Measurements from ENCODE around the gene GET4. TPM values are rescaled to one million over a fixed set of nuclear protein-coding genes. Genes with fewer than 3 reads are reported as not detected.

The GET4 gene
- total and polyA plus RNA-seq, 2 donors from 2014 or later = 44.8 to 80.8 TPM

DNA sequence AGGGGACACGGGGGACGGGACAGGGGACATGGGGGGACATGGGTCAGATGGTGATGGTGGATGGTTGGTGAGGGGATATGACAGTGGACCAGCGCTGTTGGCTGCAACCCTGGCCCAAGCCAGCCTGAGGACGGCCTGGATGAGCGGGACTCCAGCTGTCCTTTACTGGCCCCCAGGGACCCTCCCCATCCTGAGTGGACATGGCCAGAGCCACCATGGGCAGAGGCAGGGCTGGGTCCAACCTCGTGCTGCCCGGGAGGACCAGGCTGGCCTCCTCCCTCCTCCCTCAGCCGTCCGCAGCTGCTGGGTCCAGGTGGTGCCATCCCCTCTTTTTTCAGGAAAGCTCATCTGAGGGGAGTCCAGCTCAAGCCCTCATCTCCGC, 30.4 kb downstream of the GET4 start:
- TF ChIP-seq, protein P1, sequence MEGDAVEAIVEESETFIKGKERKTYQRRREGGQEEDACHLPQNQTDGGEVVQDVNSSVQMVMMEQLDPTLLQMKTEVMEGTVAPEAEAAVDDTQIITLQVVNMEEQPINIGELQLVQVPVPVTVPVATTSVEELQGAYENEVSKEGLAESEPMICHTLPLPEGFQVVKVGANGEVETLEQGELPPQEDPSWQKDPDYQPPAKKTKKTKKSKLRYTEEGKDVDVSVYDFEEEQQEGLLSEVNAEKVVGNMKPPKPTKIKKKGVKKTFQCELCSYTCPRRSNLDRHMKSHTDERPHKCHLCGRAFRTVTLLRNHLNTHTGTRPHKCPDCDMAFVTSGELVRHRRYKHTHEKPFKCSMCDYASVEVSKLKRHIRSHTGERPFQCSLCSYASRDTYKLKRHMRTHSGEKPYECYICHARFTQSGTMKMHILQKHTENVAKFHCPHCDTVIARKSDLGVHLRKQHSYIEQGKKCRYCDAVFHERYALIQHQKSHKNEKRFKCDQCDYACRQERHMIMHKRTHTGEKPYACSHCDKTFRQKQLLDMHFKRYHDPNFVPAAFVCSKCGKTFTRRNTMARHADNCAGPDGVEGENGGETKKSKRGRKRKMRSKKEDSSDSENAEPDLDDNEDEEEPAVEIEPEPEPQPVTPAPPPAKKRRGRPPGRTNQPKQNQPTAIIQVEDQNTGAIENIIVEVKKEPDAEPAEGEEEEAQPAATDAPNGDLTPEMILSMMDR (IDR thresholded peaks at IDR 0.05; ENCODE audit: borderline replicate concordance, extremely low read depth, insufficient read depth) = no peak
- Histone ChIP-seq H3K4me3 (ENCODE audit: low read length in 3 of 3) (no peak overlapping the region), H3K4me1 (ENCODE audit: control insufficient read depth in 2 of 3, insufficient read depth in 2 of 3, low read depth in 1 of 3, low read length in 3 of 3) (peaks cover 0 to 2% (median 0%) of the 10 kb centered on the region in 3 donors), H3K36me3 (ENCODE audit: control insufficient read depth in 2 of 3, insufficient read depth in 3 of 3, low read length in 3 of 3) (no peaks in the 10 kb centered on the region), H3K9me3 (ENCODE audit: control insufficient read depth in 2 of 3, insufficient read depth in 1 of 3, low read length in 3 of 3) (no peaks in the 10 kb centered on the region), H3K27me3 (ENCODE audit: control insufficient read depth, insufficient read depth, low read length) (peaks cover 2% of the 10 kb centered on the region), H3K27ac (ENCODE audit: low read depth in 2 of 2, low read length in 2 of 2) (no peak overlapping the region), H3K9ac (ENCODE audit: low read length in 3 of 3) (no peak overlapping the region)
- no peak for FAIRE-seq
- intact Hi-C loops (cut with DNase I) = no loop called here
- no peak for DNase-seq

DNA sequence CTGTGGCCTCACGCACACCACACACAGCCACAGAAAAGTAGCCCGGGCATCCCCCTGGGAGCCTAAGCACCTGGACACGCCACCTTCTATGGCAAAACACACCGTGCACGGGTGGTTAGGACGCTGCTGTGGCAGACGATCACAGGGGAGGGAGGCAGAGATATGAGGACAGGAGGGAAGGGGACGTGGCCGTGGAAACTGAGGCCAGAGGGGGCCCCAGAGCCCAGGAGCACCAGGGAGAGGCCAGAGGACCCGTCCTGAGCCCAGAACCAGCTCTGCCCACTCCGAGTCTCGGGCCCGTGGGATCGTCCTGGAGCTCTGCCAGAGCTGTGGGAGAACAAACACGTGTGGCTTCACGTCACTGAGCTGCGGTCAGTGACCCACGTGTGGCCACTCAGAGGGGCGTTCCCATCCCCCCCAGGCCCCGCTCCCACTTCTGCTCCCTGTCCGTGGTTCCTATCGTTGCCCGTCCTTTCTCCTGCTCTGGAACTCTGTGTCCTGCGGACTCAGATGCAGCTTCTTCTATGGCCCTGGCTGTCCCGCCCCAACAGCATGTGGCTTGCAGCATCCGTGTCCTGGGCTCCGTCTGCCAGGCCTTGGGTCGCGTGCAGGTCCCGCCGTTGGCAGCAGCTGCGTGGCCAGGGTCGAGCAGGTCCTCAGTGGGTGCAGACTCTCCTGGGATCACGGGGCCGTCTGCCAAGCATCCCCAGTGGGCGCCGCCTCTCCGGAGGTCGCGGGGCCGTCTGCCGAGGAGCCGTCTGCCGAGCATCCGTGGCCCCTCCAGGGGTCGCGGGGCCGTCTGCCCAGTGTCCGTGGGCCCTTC, 31.0 kb downstream of the GET4 start:
- Histone ChIP-seq H3K9me3 (ENCODE audit: control insufficient read depth in 2 of 3, insufficient read depth in 1 of 3, low read length in 3 of 3) (no peaks in the 10 kb centered on the region), H3K9ac (ENCODE audit: low read length in 3 of 3) (no peak overlapping the region), H3K36me3 (ENCODE audit: control insufficient read depth in 2 of 3, insufficient read depth in 3 of 3, low read length in 3 of 3) (no peaks in the 10 kb centered on the region), H3K4me3 (ENCODE audit: low read length in 3 of 3) (no peak overlapping the region), H3K27ac (ENCODE audit: low read depth in 2 of 2, low read length in 2 of 2) (no peak overlapping the region), H3K4me1 (ENCODE audit: control insufficient read depth in 2 of 3, insufficient read depth in 2 of 3, low read depth in 1 of 3, low read length in 3 of 3) (peaks cover 0 to 2% (median 0%) of the 10 kb centered on the region in 3 donors), H3K27me3 (ENCODE audit: control insufficient read depth, insufficient read depth, low read length) (peaks cover 2% of the 10 kb centered on the region)
- no peak for DNase-seq
- intact Hi-C loops (cut with DNase I) = no loop called here
- TF ChIP-seq, protein P1 (IDR thresholded peaks at IDR 0.05; ENCODE audit: borderline replicate concordance, extremely low read depth, insufficient read depth) = no peak
- FAIRE-seq = no peak

- H3K9me3 ChIP-seq (ENCODE audit: control insufficient read depth in 2 of 3, insufficient read depth in 1 of 3, low read length in 3 of 3) = no peaks in the 10 kb centered on the region
- no peak overlapping the region for H3K9ac ChIP-seq (ENCODE audit: low read length in 3 of 3)
- FAIRE-seq (no peak), DNase-seq (no peak)
- H3K4me1 ChIP-seq (ENCODE audit: control insufficient read depth in 2 of 3, insufficient read depth in 2 of 3, low read depth in 1 of 3, low read length in 3 of 3) = peaks cover 0 to 2% (median 0%) of the 10 kb centered on the region in 3 donors
- no peak overlapping the region for H3K27ac ChIP-seq (ENCODE audit: low read depth in 2 of 2, low read length in 2 of 2)
- H3K4me3 ChIP-seq (ENCODE audit: low read length in 3 of 3) = no peak overlapping the region
- TF ChIP-seq, protein P1 (IDR thresholded peaks at IDR 0.05; ENCODE audit: borderline replicate concordance, extremely low read depth, insufficient read depth) = no peak
- H3K36me3 ChIP-seq (ENCODE audit: control insufficient read depth in 2 of 3, insufficient read depth in 3 of 3, low read length in 3 of 3) = no peaks in the 10 kb centered on the region
- intact Hi-C loops (cut with DNase I) = no loop called here
- peaks cover 2% of the 10 kb centered on the region for H3K27me3 ChIP-seq (ENCODE audit: control insufficient read depth, insufficient read depth, low read length)
Observed at GRCh38 chr7:908159-908581, 31.8 kb downstream of the GET4 start.

Data from kidney (tissue), 14 donors.